ENCODE measurements around the gene NPTX1.

The NPTX1 gene

DNA sequence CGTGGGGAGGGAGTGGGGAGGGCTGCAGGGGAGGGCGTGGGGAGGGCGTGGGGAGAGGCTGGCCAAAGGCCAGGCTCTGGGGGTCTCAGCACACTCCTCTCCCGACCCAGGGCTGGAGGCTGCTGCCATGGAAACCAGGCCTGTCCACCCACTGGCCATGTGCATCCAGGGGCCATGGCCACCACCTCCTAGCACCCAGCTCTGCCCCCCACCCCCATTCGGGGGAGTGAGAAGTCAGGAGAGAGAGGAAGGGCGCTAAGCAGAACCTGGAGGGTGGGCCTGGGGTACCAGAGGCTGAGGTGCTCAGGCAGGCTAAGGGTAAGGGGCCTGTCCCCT is 31.8 kb downstream of the NPTX1 start:
- Histone ChIP-seq H2AFZ (ENCODE audit: low read depth) (no peak overlapping the region), H3K27me3 (ENCODE audit: insufficient read depth, low read depth) (peaks cover 96% of the 10 kb centered on the region), H3K4me3 (IDR thresholded peaks at IDR 0.05; ENCODE audit: insufficient read depth, low read depth, low read length) (no peak overlapping the region), H3K4me1 (ENCODE audit: low read depth, poor library complexity, severe bottlenecking) (no peaks in the 10 kb centered on the region), H3K4me2 (no peak overlapping the region), H3K9ac (no peak overlapping the region), H4K20me1 (ENCODE audit: insufficient read depth) (no peaks in the 10 kb centered on the region), H3K27ac (no peak overlapping the region), H3K36me3 (ENCODE audit: insufficient read depth) (no peaks in the 10 kb centered on the region), H3K79me2 (ENCODE audit: insufficient read depth, low read depth) (no peaks in the 10 kb centered on the region)
- no peak for TF ChIP-seq CTCF (conservative IDR thresholded peaks at IDR 0.05; ENCODE audit: low read depth, low read length)

DNA sequence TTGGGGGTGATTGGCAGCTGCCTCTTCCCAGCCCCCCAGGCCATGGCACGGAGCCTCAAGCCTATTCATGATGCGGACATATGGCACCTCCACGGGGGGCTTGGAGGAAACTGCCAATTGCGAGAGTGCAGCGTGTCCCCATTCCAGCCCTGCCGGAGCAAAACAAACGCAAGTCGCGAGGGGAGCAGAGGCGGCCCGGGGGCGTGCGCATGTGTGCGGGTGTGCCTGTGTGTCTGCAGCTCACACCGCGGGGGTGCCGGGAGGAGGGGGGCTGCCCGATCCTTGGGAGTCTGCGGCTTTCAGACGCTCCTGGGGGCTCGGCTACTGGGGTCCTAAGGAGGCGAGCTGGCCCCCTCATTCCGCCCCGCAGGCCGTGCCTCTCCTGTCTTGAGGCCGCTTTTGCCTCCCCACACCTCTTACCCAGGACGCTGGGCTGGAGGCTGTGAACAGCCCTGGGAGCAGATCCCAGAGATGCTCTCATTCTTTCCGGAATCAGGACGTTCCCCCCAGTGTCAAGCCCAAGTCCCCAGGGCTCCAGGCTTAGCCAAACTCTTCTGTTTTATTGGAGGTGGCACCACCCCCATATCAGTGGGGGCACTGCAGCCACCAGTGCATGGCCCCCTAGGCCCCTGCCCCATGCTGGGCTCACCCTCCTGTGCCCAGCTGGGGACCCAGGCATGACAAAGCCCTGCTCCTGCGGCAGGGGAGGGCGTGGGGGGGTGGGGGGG is 32.3 kb downstream of the NPTX1 start:
- Histone ChIP-seq H3K4me2 (no peak overlapping the region), H3K4me3 (IDR thresholded peaks at IDR 0.05; ENCODE audit: insufficient read depth, low read depth, low read length) (no peak overlapping the region), H4K20me1 (ENCODE audit: insufficient read depth) (no peaks in the 10 kb centered on the region), H3K27ac (no peak overlapping the region), H3K9ac (no peak overlapping the region), H3K4me1 (ENCODE audit: low read depth, poor library complexity, severe bottlenecking) (no peaks in the 10 kb centered on the region), H3K36me3 (ENCODE audit: insufficient read depth) (no peaks in the 10 kb centered on the region), H3K27me3 (ENCODE audit: insufficient read depth, low read depth) (peaks cover 96% of the 10 kb centered on the region), H3K79me2 (ENCODE audit: insufficient read depth, low read depth) (no peaks in the 10 kb centered on the region), H2AFZ (ENCODE audit: low read depth) (no peak overlapping the region)
- TF ChIP-seq CTCF (conservative IDR thresholded peaks at IDR 0.05; ENCODE audit: low read depth, low read length), result no peak

GRCh38 chr17:80443498-80443897 is 32.9 kb downstream of the NPTX1 start:
- Histone ChIP-seq H3K36me3 (ENCODE audit: insufficient read depth) (no peaks in the 10 kb centered on the region), H3K27me3 (ENCODE audit: insufficient read depth, low read depth) (peaks cover 96% of the 10 kb centered on the region), H2AFZ (ENCODE audit: low read depth) (no peak overlapping the region), H3K4me3 (IDR thresholded peaks at IDR 0.05; ENCODE audit: insufficient read depth, low read depth, low read length) (no peak overlapping the region), H3K9ac (no peak overlapping the region), H3K4me2 (no peak overlapping the region), H3K4me1 (ENCODE audit: low read depth, poor library complexity, severe bottlenecking) (no peaks in the 10 kb centered on the region), H3K79me2 (ENCODE audit: insufficient read depth, low read depth) (no peaks in the 10 kb centered on the region), H3K27ac (no peak overlapping the region), H4K20me1 (ENCODE audit: insufficient read depth) (no peaks in the 10 kb centered on the region)
- no peak for TF ChIP-seq CTCF (conservative IDR thresholded peaks at IDR 0.05; ENCODE audit: low read depth, low read length)

GRCh38 chr17:80442764-80443163 is 33.6 kb downstream of the NPTX1 start:
- Histone ChIP-seq H3K4me3 (IDR thresholded peaks at IDR 0.05; ENCODE audit: insufficient read depth, low read depth, low read length) (no peak overlapping the region), H4K20me1 (ENCODE audit: insufficient read depth) (no peaks in the 10 kb centered on the region)

More at GRCh38 chr17:80442764-80443163, 33.6 kb downstream of the NPTX1 start:
- Histone ChIP-seq H3K27me3 (ENCODE audit: insufficient read depth, low read depth) (peaks cover 96% of the 10 kb centered on the region), H3K27ac (no peak overlapping the region), H3K4me2 (no peak overlapping the region), H3K4me1 (ENCODE audit: low read depth, poor library complexity, severe bottlenecking) (no peaks in the 10 kb centered on the region), H2AFZ (ENCODE audit: low read depth) (no peak overlapping the region), H3K36me3 (ENCODE audit: insufficient read depth) (no peaks in the 10 kb centered on the region), H3K79me2 (ENCODE audit: insufficient read depth, low read depth) (no peaks in the 10 kb centered on the region), H3K9ac (no peak overlapping the region)
- TF ChIP-seq CTCF (conservative IDR thresholded peaks at IDR 0.05; ENCODE audit: low read depth, low read length), result no peak
